NB4 (cell line): ENCODE results near the gene WDFY3.

Experiments
- DNase-seq: peaks from one replicate; pipeline ENCODE4 v3.0.0; 2010; ENCODE audit warnings: low read depth
- H3K4me3 ChIP-seq: one replicate; pipeline ENCODE4 v1.5.1; 2011; ENCODE audit warnings: mild to moderate bottlenecking, low read depth, low read length, moderate library complexity
- CTCF ChIP-seq: IDR thresholded peaks from one replicate; pipeline ENCODE4 v1.5.1; 2012; ENCODE audit warnings: low read depth, low read length
- MAX ChIP-seq: IDR thresholded peaks from 2 replicates; pipeline ENCODE4 v1.6.1; 2011; ENCODE audit warnings: low read depth, low read length
- MYC ChIP-seq: IDR thresholded peaks from 2 replicates; pipeline ENCODE4 v1.6.1; 2011; ENCODE audit warnings: low read depth, low read length
- POLR2A ChIP-seq: IDR thresholded peaks from 2 replicates; pipeline ENCODE4 v1.6.1; 2011; ENCODE audit warnings: mild to moderate bottlenecking; ENCODE audit not compliant: insufficient read length; ENCODE audit errors: extremely low read depth

WDFY3 gene

GRCh38 chr4:84894621-84895020 lies 71.9 kb downstream of the WDFY3 start:
- no peak overlapping the region for H3K4me3 ChIP-seq
- no peak for DNase-seq
- TF ChIP-seq MYC = no peak

- DNase-seq = no peak
- no peak overlapping the region for H3K4me3 ChIP-seq
- TF ChIP-seq MAX (no peak), CTCF (no peak), MYC (no peak), POLR2A (no peak)
Observed at GRCh38 chr4:84892950-84893349, 73.5 kb downstream of the WDFY3 start.

GRCh38 chr4:84887824-84888223 lies 78.7 kb downstream of the WDFY3 start:
- TF ChIP-seq MAX = no peak
- TF ChIP-seq POLR2A = no peak
- no peak for TF ChIP-seq MYC
- TF ChIP-seq CTCF = no peak
- no peak overlapping the region for H3K4me3 ChIP-seq
- DNase-seq = no peak

GRCh38 chr4:84879651-84880200 lies 86.8 kb downstream of the WDFY3 start:
- no peak overlapping the region for H3K4me3 ChIP-seq
- DNase-seq = no peak
- TF ChIP-seq MAX = no peak
- TF ChIP-seq POLR2A = no peak
- TF ChIP-seq MYC = no peak
- TF ChIP-seq CTCF = no peak

- no peak for DNase-seq
- no peak for TF ChIP-seq CTCF
- TF ChIP-seq POLR2A = no peak
- no peak for TF ChIP-seq MAX
- TF ChIP-seq MYC = no peak
- H3K4me3 ChIP-seq = no peak overlapping the region
Observed at GRCh38 chr4:84878546-84878945, 87.9 kb downstream of the WDFY3 start.

GRCh38 chr4:84878090-84878489 lies 88.4 kb downstream of the WDFY3 start:
- no peak for DNase-seq
- H3K4me3 ChIP-seq = no peak overlapping the region
- TF ChIP-seq MAX = no peak
- no peak for TF ChIP-seq POLR2A
- no peak for TF ChIP-seq CTCF
- no peak for TF ChIP-seq MYC
